AG08395 (cell line): ENCODE results near the gene QDPR.

Experiments
- DNase-seq: peaks from one replicate; pipeline ENCODE4 v3.0.0; 2012; ENCODE audit warnings: mixed read lengths, low spot score

Gene QDPR

GRCh38 chr4:17526695-17527477, 15.0 kb upstream of the QDPR start:
- DNase-seq = no peak

GRCh38 chr4:17523662-17524061, 11.8 kb upstream of the QDPR start:
- no peak for DNase-seq

GRCh38 chr4:17521595-17521994, 9.7 kb upstream of the QDPR start:
- DNase-seq = no peak

GRCh38 chr4:17517664-17518063, 5.8 kb upstream of the QDPR start:
- DNase-seq = no peak

GRCh38 chr4:17516980-17517379, 5.1 kb upstream of the QDPR start:
- DNase-seq = no peak

GRCh38 chr4:17515445-17516407, 3.8 kb upstream of the QDPR start:
- no peak for DNase-seq

- no peak for DNase-seq
These were observed 3.0 kb upstream of the QDPR start, which contains the start of gene CLRN2 for GRCh38 chr4:17514865-17515264. Gene CLRN2 (plus strand): TSS chr4:17515165. CDS start chr4:17515267, 102 bp downstream.

- no peak for DNase-seq
These were observed 1.2 kb upstream of the QDPR start for GRCh38 chr4:17512973-17513665.

GRCh38 chr4:17511509-17511949, 361 bp downstream of the QDPR start:
- peak; percentile 50 for DNase-seq

GRCh38 chr4:17511051-17511450, 839 bp downstream of the QDPR start:
- peak; percentile 29 for DNase-seq

- DNase-seq = no peak
These were observed 1.3 kb downstream of the QDPR start for GRCh38 chr4:17510582-17510981.

- DNase-seq = no peak
These were observed 7.8 kb downstream of the QDPR start for GRCh38 chr4:17504081-17504480.

- no peak for DNase-seq
These were observed 9.1 kb downstream of the QDPR start for GRCh38 chr4:17502756-17503155.

GRCh38 chr4:17500574-17500973, 11.3 kb downstream of the QDPR start:
- DNase-seq = no peak

GRCh38 chr4:17497890-17498523, 13.9 kb downstream of the QDPR start:
- no peak for DNase-seq

GRCh38 chr4:17494258-17495190, 17.4 kb downstream of the QDPR start:
- DNase-seq = peak; percentile 71

- DNase-seq = no peak
These were observed 18.3 kb downstream of the QDPR start for GRCh38 chr4:17493619-17494018.

- no peak for DNase-seq
These were observed 19.0 kb downstream of the QDPR start for GRCh38 chr4:17492876-17493275.

GRCh38 chr4:17492058-17492741, 19.7 kb downstream of the QDPR start:
- DNase-seq = no peak

- no peak for DNase-seq
These were observed 20.7 kb downstream of the QDPR start for GRCh38 chr4:17491196-17491595.
